Retinal pigment epithelial cell (primary cell): Measurements from ENCODE around the gene GDF10.

Experiments used
- DNase-seq: peaks from one replicate; pipeline ENCODE4 v3.0.0-alpha.2; 2010; ENCODE audit warnings: low read depth
- H3K4me3 ChIP-seq: 2 replicates; pipeline ENCODE4 v1.5.1; 2011; ENCODE audit warnings: mild to moderate bottlenecking, low read length, control low read depth, moderate library complexity
- CTCF ChIP-seq: conservative IDR thresholded peaks from 2 replicates; pipeline ENCODE4 v1.5.1; 2011; ENCODE audit warnings: low read depth, low read length, control low read depth, inconsistent platforms

GDF10 gene

GRCh38 chr10:47329855-47330254 lies 29.9 kb downstream of the GDF10 start:
- no peak for TF ChIP-seq CTCF
- no peak overlapping the region for H3K4me3 ChIP-seq
- DNase-seq, result no peak

- DNase-seq, result no peak
- no peak for TF ChIP-seq CTCF
- no peak overlapping the region for H3K4me3 ChIP-seq
Measured at GRCh38 chr10:47330366-47330765, 30.4 kb downstream of the GDF10 start.

GRCh38 chr10:47330804-47331203 lies 30.8 kb downstream of the GDF10 start:
- TF ChIP-seq CTCF, result no peak
- no peak for DNase-seq
- H3K4me3 ChIP-seq, result no peak overlapping the region

- no peak for TF ChIP-seq CTCF
- no peak for DNase-seq
- no peak overlapping the region for H3K4me3 ChIP-seq
Measured at GRCh38 chr10:47331491-47331890, 31.5 kb downstream of the GDF10 start.

GRCh38 chr10:47331954-47332353 lies 32.0 kb downstream of the GDF10 start:
- no peak overlapping the region for H3K4me3 ChIP-seq
- DNase-seq, result no peak
- TF ChIP-seq CTCF, result no peak

GRCh38 chr10:47332371-47332770 lies 32.4 kb downstream of the GDF10 start:
- no peak for DNase-seq
- TF ChIP-seq CTCF, result no peak

GRCh38 chr10:47332946-47333345 lies 32.9 kb downstream of the GDF10 start:
- no peak for DNase-seq
- no peak for TF ChIP-seq CTCF
- H3K4me3 ChIP-seq, result no peak overlapping the region

More at GRCh38 chr10:47332371-47332770, 32.4 kb downstream of the GDF10 start:
- no peak overlapping the region for H3K4me3 ChIP-seq
